ENCODE results near the gene HAGH.
A peak's percentile ranks its signal among the peaks of the same experiment; 100 is the strongest.

The HAGH gene

GRCh38 chr16:1825381-1825863, 1.2 kb downstream of the HAGH start:
- Histone ChIP-seq H3K4me3 (ENCODE audit: severe bottlenecking) (peak overlapping the region; percentile 62), H3K9me3 (ENCODE audit: severe bottlenecking) (no peaks in the 10 kb centered on the region), H3K4me1 (ENCODE audit: insufficient read depth, poor library complexity, severe bottlenecking) (peaks cover 6% of the 10 kb centered on the region), H3K27me3 (ENCODE audit: insufficient read depth, poor library complexity, severe bottlenecking) (no peaks in the 10 kb centered on the region), H3K36me3 (ENCODE audit: low read depth) (peaks cover 25% of the 10 kb centered on the region), H3K27ac (ENCODE audit: poor library complexity, severe bottlenecking) (no peak overlapping the region)
- TF ChIP-seq CTCF (IDR thresholded peaks at IDR 0.05; ENCODE audit: poor library complexity, severe bottlenecking), result no peak
- no peak for ATAC-seq (ENCODE audit: low read depth)
- no peak for DNase-seq (ENCODE audit: low spot score)

- Histone ChIP-seq H3K27ac (ENCODE audit: poor library complexity, severe bottlenecking) (no peak overlapping the region), H3K4me3 (ENCODE audit: severe bottlenecking) (no peak overlapping the region), H3K27me3 (ENCODE audit: insufficient read depth, poor library complexity, severe bottlenecking) (no peaks in the 10 kb centered on the region), H3K36me3 (ENCODE audit: low read depth) (peaks cover 23% of the 10 kb centered on the region), H3K4me1 (ENCODE audit: insufficient read depth, poor library complexity, severe bottlenecking) (peaks cover 6% of the 10 kb centered on the region), H3K9me3 (ENCODE audit: severe bottlenecking) (no peaks in the 10 kb centered on the region)
- ATAC-seq (ENCODE audit: low read depth) (peak; percentile 40), DNase-seq (ENCODE audit: low spot score) (peak; percentile 75)
- TF ChIP-seq CTCF (IDR thresholded peaks at IDR 0.05; ENCODE audit: poor library complexity, severe bottlenecking), result peak; percentile 61
Measured at GRCh38 chr16:1823821-1824220, 2.8 kb downstream of the HAGH start.

GRCh38 chr16:1822801-1823200, 3.8 kb downstream of the HAGH start:
- no peaks in the 10 kb centered on the region for H3K27me3 ChIP-seq (ENCODE audit: insufficient read depth, poor library complexity, severe bottlenecking)
- no peak for DNase-seq (ENCODE audit: low spot score)
- no peak overlapping the region for H3K4me3 ChIP-seq (ENCODE audit: severe bottlenecking)
- no peaks in the 10 kb centered on the region for H3K9me3 ChIP-seq (ENCODE audit: severe bottlenecking)
- H3K4me1 ChIP-seq (ENCODE audit: insufficient read depth, poor library complexity, severe bottlenecking), result no peaks in the 10 kb centered on the region
- no peak for ATAC-seq (ENCODE audit: low read depth)
- H3K36me3 ChIP-seq (ENCODE audit: low read depth), result peaks cover 23% of the 10 kb centered on the region
- no peak overlapping the region for H3K27ac ChIP-seq (ENCODE audit: poor library complexity, severe bottlenecking)
- no peak for TF ChIP-seq CTCF (IDR thresholded peaks at IDR 0.05; ENCODE audit: poor library complexity, severe bottlenecking)

- Histone ChIP-seq H3K36me3 (ENCODE audit: low read depth) (peaks cover 23% of the 10 kb centered on the region), H3K27ac (ENCODE audit: poor library complexity, severe bottlenecking) (peak overlapping the region; percentile 20), H3K4me3 (ENCODE audit: severe bottlenecking) (no peak overlapping the region), H3K4me1 (ENCODE audit: insufficient read depth, poor library complexity, severe bottlenecking) (no peaks in the 10 kb centered on the region), H3K9me3 (ENCODE audit: severe bottlenecking) (no peaks in the 10 kb centered on the region), H3K27me3 (ENCODE audit: insufficient read depth, poor library complexity, severe bottlenecking) (no peaks in the 10 kb centered on the region)
- TF ChIP-seq CTCF (IDR thresholded peaks at IDR 0.05; ENCODE audit: poor library complexity, severe bottlenecking), result no peak
- ATAC-seq (ENCODE audit: low read depth) (no peak), DNase-seq (ENCODE audit: low spot score) (peak; percentile 62)
Measured at GRCh38 chr16:1821861-1822611, 4.6 kb downstream of the HAGH start.

GRCh38 chr16:1820946-1821290, 5.7 kb downstream of the HAGH start:
- Histone ChIP-seq H3K27ac (ENCODE audit: poor library complexity, severe bottlenecking) (peak overlapping the region; percentile 20), H3K36me3 (ENCODE audit: low read depth) (peaks cover 23% of the 10 kb centered on the region)

More at GRCh38 chr16:1820946-1821290, 5.7 kb downstream of the HAGH start:
- Histone ChIP-seq H3K27me3 (ENCODE audit: insufficient read depth, poor library complexity, severe bottlenecking) (no peaks in the 10 kb centered on the region), H3K4me1 (ENCODE audit: insufficient read depth, poor library complexity, severe bottlenecking) (no peaks in the 10 kb centered on the region), H3K9me3 (ENCODE audit: severe bottlenecking) (no peaks in the 10 kb centered on the region), H3K4me3 (ENCODE audit: severe bottlenecking) (no peak overlapping the region)
- ATAC-seq (ENCODE audit: low read depth) (no peak), DNase-seq (ENCODE audit: low spot score) (no peak)
- no peak for TF ChIP-seq CTCF (IDR thresholded peaks at IDR 0.05; ENCODE audit: poor library complexity, severe bottlenecking)

Data from RWPE2 (cell line).